Brain microvascular endothelial cell (primary cell): ENCODE data around the gene HCN4.

Source experiments
- DNase-seq: peaks from one replicate; pipeline ENCODE4 v3.0.0-alpha.2; 2020
- H3K27ac ChIP-seq: fragments of 250-450 bp; sonication (Bioruptor Pico); 2 replicates; pipeline ENCODE4 v1.5.1; 2020; ENCODE audit warnings: mild to moderate bottlenecking, moderate library complexity
- H3K27me3 ChIP-seq: fragments of 250-450 bp; sonication (Bioruptor Pico); replicated peaks from 2 replicates; pipeline ENCODE4 v1.5.1; 2020; ENCODE audit warnings: mild to moderate bottlenecking
- H3K36me3 ChIP-seq: fragments of 250-450 bp; sonication (Bioruptor Pico); replicated peaks from 2 replicates; pipeline ENCODE4 v1.5.1; 2020; ENCODE audit warnings: mild to moderate bottlenecking
- H3K4me3 ChIP-seq: 2 replicates; pipeline ENCODE4 v1.5.1; 2011; ENCODE audit warnings: low read depth, mild to moderate bottlenecking, control low read depth, low read length, moderate library complexity
- CTCF ChIP-seq: IDR thresholded peaks from 2 replicates; pipeline ENCODE4 v1.5.1; 2011; ENCODE audit warnings: low read depth, mild to moderate bottlenecking, moderate library complexity, low read length, control low read depth, inconsistent platforms; ENCODE audit errors: missing control alignments
- in situ Hi-C: cut with HindIII; loops from 2 replicates; pipeline ENCODE4 v1.10.0; 2017; ENCODE audit warnings: low sequenced_read_pairs, low pct_ligation_motif_present

HCN4 gene

GRCh38 chr15:73287019-73287418 lies 81.7 kb downstream of the HCN4 start:
- no peak for TF ChIP-seq CTCF
- Histone ChIP-seq H3K36me3 (no peaks in the 10 kb centered on the region), H3K27ac (no peak overlapping the region), H3K4me3 (no peak overlapping the region), H3K27me3 (no peaks in the 10 kb centered on the region)
- no peak for DNase-seq
- in situ Hi-C loops: no loop called here

- Histone ChIP-seq H3K27ac (no peak overlapping the region), H3K36me3 (no peaks in the 10 kb centered on the region), H3K27me3 (no peaks in the 10 kb centered on the region), H3K4me3 (no peak overlapping the region)
- DNase-seq: peak; percentile 6
- no peak for TF ChIP-seq CTCF
- in situ Hi-C loops: no loop called here
Observed at GRCh38 chr15:73286311-73286710, 82.4 kb downstream of the HCN4 start.

GRCh38 chr15:73284090-73284716 lies 84.6 kb downstream of the HCN4 start:
- in situ Hi-C loops: no loop called here
- no peak for DNase-seq
- Histone ChIP-seq H3K27me3 (no peaks in the 10 kb centered on the region), H3K36me3 (no peaks in the 10 kb centered on the region), H3K4me3 (no peak overlapping the region), H3K27ac (no peak overlapping the region)
- TF ChIP-seq CTCF: peak; percentile 22

- no peak overlapping the region for H3K4me3 ChIP-seq
- TF ChIP-seq CTCF: no peak
- H3K36me3 ChIP-seq: no peaks in the 10 kb centered on the region
- no peak overlapping the region for H3K27ac ChIP-seq
- no peak for DNase-seq
- no peaks in the 10 kb centered on the region for H3K27me3 ChIP-seq
- in situ Hi-C loops: no loop called here
Observed at GRCh38 chr15:73283366-73283962, 85.3 kb downstream of the HCN4 start.

- in situ Hi-C loops: no loop called here
- H3K36me3 ChIP-seq: no peaks in the 10 kb centered on the region
- no peak overlapping the region for H3K27ac ChIP-seq
- no peaks in the 10 kb centered on the region for H3K27me3 ChIP-seq
- no peak for DNase-seq
- H3K4me3 ChIP-seq: no peak overlapping the region
- no peak for TF ChIP-seq CTCF
Observed at GRCh38 chr15:73282567-73283365, 86.0 kb downstream of the HCN4 start.
